A549 treated with Hydrocortisone at 1 μM for 4 hours (cell line): ENCODE data around the gene ITGA6. TPM values are rescaled to one million over a fixed set of nuclear protein-coding genes. Genes with fewer than 3 reads are reported as not detected.

Source experiments
- total RNA-seq: library from RNA; stranded (reverse); fragments of 200-300 nt; extraction: Qiagen RNA extraction; gene quantifications from 5 replicates; pipeline ENCODE4 v1.2.3, GENCODE V29; 2022

ITGA6 gene
- total RNA-seq = 34.6 to 53.5 TPM (median 43.9 TPM) in 5 replicates

DNA sequence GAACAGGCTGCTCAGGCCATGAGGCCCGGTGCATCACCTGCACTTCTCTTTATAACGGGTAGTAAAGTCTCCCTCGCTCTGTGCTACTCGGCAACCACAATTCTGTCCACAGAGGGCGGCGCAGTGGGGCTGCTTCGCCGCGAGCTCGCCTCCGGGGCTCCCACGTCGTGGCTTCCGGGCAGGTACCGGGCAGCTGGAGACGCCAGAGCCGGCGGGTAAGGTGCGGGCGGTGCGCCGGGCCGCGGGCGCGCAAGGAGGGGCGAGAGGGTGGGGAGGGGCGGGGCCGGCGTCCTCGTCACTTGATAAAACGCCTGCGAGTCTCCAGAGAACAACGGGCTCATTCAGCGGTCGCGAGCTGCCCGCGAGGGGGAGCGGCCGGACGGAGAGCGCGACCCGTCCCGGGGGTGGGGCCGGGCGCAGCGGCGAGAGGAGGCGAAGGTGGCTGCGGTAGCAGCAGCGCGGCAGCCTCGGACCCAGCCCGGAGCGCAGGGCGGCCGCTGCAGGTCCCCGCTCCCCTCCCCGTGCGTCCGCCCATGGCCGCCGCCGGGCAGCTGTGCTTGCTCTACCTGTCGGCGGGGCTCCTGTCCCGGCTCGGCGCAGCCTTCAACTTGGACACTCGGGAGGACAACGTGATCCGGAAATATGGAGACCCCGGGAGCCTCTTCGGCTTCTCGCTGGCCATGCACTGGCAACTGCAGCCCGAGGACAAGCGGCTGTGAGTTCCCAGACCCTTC, at the start of gene ITGA6:
Gene ITGA6, plus strand, starts transcription at position 331 of the 734 bp plus-strand sequence.

Other genes starting within 250 kb of the ITGA6 start
- 2.2 to 4.4 TPM (median 3.6 TPM) in 5 replicates for gene PDK1, start 128.5 kb downstream of the ITGA6 start, total RNA-seq